H1 (cell line): ENCODE data around the gene KIF5A. TPM values are rescaled to one million over a fixed set of nuclear protein-coding genes. Genes with fewer than 3 reads are reported as not detected.

Experiments
- BCL11A ChIP-seq, 2 experiments: IDR thresholded peaks; one replicate each; pipeline ENCODE4 v1.6.1; 2011; ENCODE audit warnings: low read depth in 2 of 2, low read length in 2 of 2, mild to moderate bottlenecking in 2 of 2
- GTF2F1 ChIP-seq: IDR thresholded peaks from 2 replicates; pipeline ENCODE4 v1.6.1; 2012; ENCODE audit warnings: low read depth, low read length, improper control_type of control experiment, borderline replicate concordance
- HDAC6 ChIP-seq: IDR thresholded peaks from one replicate; pipeline ENCODE4 v1.7.1; 2012; ENCODE audit warnings: low read depth, mild to moderate bottlenecking, inconsistent platforms, low read length, moderate library complexity
- JUND ChIP-seq: IDR thresholded peaks from 2 replicates; pipeline ENCODE4 v1.6.1; 2011; ENCODE audit warnings: mild to moderate bottlenecking, improper control_type of control experiment, low read length
- NRF1 ChIP-seq: IDR thresholded peaks from 2 replicates; pipeline ENCODE4 v1.6.1; 2011; ENCODE audit warnings: mild to moderate bottlenecking, low read depth, low read length, improper control_type of control experiment
- RAD21 ChIP-seq, 2 experiments: IDR thresholded peaks in 1 of 2; conservative IDR thresholded peaks in 1 of 2; 2 replicates each; pipeline ENCODE4 v1.6.1; 2011; ENCODE audit warnings: low read depth in 2 of 2, low read length in 2 of 2, improper control_type of control experiment in 1 of 2, inconsistent platforms in 1 of 2, mild to moderate bottlenecking in 1 of 2, moderate library complexity in 1 of 2
- RNF2 ChIP-seq: fragments of 200-900, 300-1000 bp; sonication (generic); IDR thresholded peaks from 2 replicates; pipeline ENCODE4 v1.7.1; 2016; ENCODE audit warnings: borderline replicate concordance, low read depth, mild to moderate bottlenecking, antibody characterized with exemption, low read length; ENCODE audit not compliant: poor library complexity, severe bottlenecking; ENCODE audit errors: missing control alignments
- RXRA ChIP-seq: IDR thresholded peaks from 2 replicates; pipeline ENCODE4 v1.6.1; 2011; ENCODE audit warnings: low read depth, mild to moderate bottlenecking, low read length, moderate library complexity; ENCODE audit not compliant: insufficient read depth
- SP4 ChIP-seq: IDR thresholded peaks from 2 replicates; pipeline ENCODE4 v1.6.1; 2012; ENCODE audit warnings: low read length, inconsistent platforms
- polyA plus RNA-seq, 7 experiments: library from polyadenylated mRNA; depleted of rRNA in 3 of 7; stranded (reverse) in 5 of 7; unstranded in 2 of 7; fragments of >200 nt in 5 of 7; fragments of 200-250 nt in 2 of 7; gene quantifications; 1 replicate in 5 of 7; 2 replicates in 1 of 7; 4 replicates in 1 of 7; pipeline versions ENCODE4 v1.2.1 to v1.2.3, GENCODE V29; 2011 to 2013; ENCODE audit warnings: missing spikeins in 2 of 7, mixed read lengths in 2 of 7
- total RNA-seq: library from RNA; stranded (reverse); fragmentation: NEBNext Ultra II Directional; extraction: Animal tissue kit (Norgen Biotek cat#: 25700); gene quantifications from 2 replicates; pipeline ENCODE4 v1.2.1, GENCODE V29; 2021
- TF ChIP-seq, protein P1 (sequence below): IDR thresholded peaks from 2 replicates; pipeline ENCODE4 v1.6.1; 2012; ENCODE audit warnings: low read length, inconsistent platforms

KIF5A gene
- total and polyA plus RNA-seq, 2 of the 8 experiments (the other 6 are each of a cell fraction or from before 2014, with no cell fraction given), result 10.7 to 21.9 TPM

DNA sequence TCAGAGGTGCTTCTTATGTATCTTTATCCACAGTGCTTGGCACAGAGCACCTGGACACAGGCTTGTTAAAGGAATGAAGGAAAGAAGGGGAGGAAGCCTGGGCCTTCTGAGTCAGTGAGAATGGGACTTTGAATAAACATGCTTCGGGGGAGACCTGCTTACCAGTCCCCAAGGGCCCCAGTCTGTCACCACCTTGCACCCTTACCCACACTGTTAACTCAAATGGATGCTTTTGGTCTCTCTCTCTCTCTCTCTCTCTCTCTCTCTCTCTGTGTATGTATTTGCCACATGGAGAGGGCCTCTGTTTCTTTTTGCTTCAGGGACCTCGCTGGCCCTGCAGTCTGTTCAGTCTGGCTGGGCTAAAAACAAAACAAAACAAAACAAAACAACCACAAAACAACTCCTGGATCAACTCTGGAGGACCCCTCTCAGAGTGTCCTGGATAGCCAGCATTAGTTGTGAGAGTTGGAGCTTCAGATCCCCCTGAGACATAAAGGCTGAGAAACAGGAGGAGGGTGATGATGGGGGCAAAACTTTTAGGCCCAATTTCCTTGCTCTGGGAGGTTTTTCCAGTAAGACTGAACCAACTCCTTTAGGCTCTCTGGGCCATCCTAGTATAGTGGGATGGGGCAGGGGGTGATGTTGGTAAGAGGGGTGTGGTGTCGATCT is 1.9 kb downstream of the KIF5A start (continued):
- TF ChIP-seq RXRA (no peak), NRF1 (no peak), HDAC6 (no peak), SP4 (no peak), BCL11A (IDR thresholded peaks at IDR 0.05; ENCODE audit: low read depth in 2 of 2, low read length in 2 of 2) (no peak), RNF2 (no peak), GTF2F1 (no peak), JUND (no peak), RAD21 (IDR thresholded peaks at IDR 0.05 in 1 of 2, conservative IDR thresholded peaks at IDR 0.05 in 1 of 2; ENCODE audit: low read depth in 2 of 2, low read length in 2 of 2) (no peak)
- TF ChIP-seq, protein P1, sequence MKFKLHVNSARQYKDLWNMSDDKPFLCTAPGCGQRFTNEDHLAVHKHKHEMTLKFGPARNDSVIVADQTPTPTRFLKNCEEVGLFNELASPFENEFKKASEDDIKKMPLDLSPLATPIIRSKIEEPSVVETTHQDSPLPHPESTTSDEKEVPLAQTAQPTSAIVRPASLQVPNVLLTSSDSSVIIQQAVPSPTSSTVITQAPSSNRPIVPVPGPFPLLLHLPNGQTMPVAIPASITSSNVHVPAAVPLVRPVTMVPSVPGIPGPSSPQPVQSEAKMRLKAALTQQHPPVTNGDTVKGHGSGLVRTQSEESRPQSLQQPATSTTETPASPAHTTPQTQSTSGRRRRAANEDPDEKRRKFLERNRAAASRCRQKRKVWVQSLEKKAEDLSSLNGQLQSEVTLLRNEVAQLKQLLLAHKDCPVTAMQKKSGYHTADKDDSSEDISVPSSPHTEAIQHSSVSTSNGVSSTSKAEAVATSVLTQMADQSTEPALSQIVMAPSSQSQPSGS, result no peak
